NCI-H2107 (cell line): ENCODE results near the gene ZNF593OS.

ENCODE experiments used
- DNase-seq: peaks from one replicate; lab custom pipeline; 2025; lab: John Stamatoyannopoulos, UW

The ZNF593OS gene

DNA sequence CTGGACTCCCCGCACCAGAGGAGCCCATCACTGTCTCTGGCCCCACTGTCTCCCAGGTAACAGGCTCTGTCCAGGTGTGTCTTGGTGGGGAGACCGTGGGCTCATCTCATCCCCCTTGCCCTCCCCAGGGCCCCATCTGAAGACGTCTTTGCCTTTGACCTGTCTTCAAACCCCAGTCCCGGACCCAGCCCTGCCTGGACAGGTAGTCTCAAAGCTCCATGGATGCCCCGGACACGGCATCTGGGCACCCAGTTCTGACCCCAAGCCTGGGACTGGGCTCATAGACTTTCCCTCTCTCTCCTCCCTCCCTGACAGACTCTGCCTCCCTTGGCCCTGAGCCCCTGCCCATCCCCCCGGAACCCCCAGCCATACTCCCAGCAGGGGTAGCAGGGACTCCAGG, 12.5 kb upstream of the ZNF593OS start:
- no peak for DNase-seq

- no peak for DNase-seq
These were observed 10.7 kb upstream of the ZNF593OS start for GRCh38 chr1:26182383-26182696.

- DNase-seq: no peak
These were observed 10.2 kb upstream of the ZNF593OS start for GRCh38 chr1:26181586-26182382.

DNA sequence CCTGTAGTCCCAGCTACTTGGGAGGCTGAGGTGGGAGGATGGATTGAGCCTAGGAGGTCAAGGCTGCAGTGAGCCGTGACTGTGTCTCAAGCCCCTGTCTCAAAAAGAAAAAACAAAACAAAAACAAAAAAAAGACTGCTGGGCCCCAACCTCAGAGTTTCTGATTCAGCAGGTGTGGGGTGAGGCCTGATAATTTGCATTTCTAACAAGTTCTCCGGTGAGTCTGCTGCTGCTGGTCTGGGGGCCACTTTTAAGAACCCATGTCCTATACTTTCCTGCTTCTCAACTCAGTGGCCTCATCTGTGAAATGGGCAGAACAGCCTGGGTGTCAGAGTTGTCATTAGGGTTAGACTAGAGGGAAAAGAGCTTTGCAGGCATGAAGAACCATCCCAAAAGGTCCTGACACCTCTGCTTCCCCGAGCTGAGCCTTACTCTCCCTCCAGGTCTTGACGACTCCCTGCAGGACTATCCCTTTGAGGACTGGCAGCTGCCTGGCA, 8.4 kb upstream of the ZNF593OS start:
- DNase-seq: no peak

GRCh38 chr1:26177182-26177684, 5.6 kb upstream of the ZNF593OS start, which contains the start of gene CNKSR1:
Gene CNKSR1 (plus strand): TSS chr1:26177491. CDS start chr1:26177548, 57 bp downstream.
- DNase-seq: peak; percentile 44

- DNase-seq: no peak
These were observed 3.7 kb upstream of the ZNF593OS start for GRCh38 chr1:26175346-26175745.

DNA sequence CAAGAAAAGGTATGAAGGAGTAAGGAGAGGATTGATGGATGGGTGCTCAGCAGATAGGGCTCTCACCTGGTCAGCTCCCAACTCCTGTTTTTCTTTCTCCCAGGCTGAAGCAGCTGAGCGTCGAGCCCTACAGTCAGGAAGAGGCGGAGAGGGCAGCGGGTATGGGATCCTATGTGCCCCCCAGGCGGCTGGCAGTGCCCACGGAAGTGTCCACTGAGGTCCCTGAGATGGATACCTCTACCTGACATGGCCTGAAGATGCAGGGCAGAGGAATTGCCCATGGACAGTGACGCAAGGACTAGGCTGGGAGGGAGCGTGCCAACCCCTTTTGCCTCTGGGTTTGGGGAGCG, 1.2 kb downstream of the ZNF593OS start:
- DNase-seq: no peak

GRCh38 chr1:26169669-26170471, 1.8 kb downstream of the ZNF593OS start, which contains the start of gene ZNF593:
Gene ZNF593 (plus strand): TSS chr1:26169908. CDS start chr1:26169984, 76 bp downstream.
- peak; percentile 63 for DNase-seq

DNA sequence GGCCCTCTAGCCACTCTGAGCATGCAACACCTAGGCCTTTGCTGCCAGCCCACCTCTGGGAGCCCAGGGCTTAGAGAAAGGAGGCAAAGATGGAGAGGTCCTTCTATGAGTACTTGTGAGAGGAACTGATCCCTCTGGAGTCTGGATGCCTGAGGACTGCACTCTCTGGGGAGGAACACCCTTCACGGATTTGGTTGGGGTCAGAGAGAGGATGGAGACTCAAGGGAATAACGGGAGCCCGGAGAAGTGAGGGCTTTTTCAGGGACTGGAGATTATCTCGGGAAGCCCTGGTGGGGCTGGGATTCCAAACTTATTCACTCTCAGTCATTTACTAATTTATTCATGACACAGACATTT, 2.5 kb downstream of the ZNF593OS start:
- no peak for DNase-seq

DNA sequence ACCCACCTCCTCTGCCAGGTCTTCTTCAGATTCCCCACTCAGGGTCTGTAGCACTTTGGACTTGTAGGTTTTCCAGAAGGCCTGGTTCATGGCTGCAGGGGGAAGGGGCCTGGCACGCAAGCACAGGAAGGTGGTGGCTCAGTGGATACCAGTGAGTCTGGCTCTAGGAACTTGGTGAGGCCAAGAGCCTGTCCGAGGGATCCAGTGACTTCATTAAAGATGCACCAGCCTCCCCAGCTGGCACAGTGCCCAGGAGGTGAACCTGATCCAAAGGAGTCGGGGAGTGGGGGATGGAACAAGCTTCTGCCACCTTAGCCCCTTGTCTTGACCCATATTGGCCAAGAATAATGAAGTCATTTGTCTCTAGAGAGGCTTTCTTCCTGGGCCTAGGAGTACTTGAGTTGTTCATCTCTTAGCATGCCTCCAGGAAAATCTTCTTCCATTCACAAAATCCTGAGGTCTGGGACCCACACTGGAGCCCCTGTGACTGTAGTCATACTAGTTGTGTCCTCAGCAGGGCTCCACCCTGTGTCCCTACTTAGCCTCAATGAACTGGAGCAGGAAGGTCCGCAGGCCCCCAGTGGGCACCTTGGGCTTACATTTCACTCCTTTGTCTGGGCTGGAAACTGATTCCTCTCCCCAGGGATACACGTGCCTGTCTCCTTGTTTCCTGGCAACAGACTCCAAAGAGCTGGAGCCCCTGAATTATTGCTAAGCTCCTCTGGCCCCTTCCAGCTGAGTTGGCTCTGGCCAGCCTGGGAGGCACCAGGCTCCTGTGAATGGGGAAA, 3.0 kb downstream of the ZNF593OS start, which contains the start of gene C1orf232:
TSS of gene C1orf232 (minus strand) at position 554 of the 788 bp plus-strand sequence. CDS start at position 90, 464 bp downstream.
- peak; percentile 74 for DNase-seq

GRCh38 chr1:26166719-26167281, 4.8 kb downstream of the ZNF593OS start:
- DNase-seq: no peak

DNA sequence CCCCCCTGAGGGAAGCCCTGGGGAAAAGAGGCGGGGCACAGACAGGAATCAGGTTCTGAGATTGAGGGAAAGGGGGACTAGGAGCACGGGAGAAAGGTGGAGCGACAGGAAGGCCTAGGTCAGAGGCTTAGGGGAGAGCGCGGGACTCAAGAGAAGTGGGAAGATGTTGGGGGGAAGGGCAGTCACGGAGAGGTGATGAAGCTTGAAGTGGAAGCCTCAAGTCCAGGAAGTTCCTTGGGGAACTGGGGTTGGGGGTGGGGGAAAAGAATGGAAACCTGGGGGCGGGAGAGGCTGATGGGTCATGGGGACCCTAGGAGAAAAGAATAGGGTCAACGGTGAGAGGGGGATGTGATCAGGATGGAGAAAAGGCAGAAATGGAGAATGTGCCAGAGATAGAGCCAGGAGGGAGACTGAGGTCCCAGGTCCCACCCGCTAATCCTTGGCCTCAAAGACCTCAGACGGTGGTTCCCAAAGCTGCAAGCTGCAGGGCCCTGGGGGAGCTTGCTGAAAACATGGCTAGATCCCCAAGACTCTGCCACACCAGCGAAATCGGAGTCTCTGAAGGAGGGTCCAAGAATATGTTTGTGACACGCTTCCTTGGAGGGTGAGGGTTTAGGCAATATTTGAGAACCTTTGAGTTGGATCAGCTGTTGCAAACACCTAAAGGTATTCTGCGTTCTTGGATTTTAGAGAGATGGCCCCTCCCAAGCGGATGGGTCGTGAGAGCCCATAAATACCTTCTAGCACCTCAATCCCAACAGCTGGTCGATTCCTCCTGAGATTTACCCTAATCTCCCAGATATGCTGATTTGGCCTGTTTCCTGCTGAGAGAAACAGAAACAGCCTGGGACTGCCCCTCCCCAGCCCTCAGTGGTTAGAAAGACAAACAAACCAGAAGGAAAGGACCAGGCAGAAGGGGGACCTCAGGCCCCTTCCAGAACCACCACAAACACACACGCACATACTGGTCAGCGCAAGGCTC, 6.5 kb downstream of the ZNF593OS start:
- DNase-seq: no peak

- DNase-seq: no peak
These were observed 7.4 kb downstream of the ZNF593OS start for GRCh38 chr1:26164036-26164860.

GRCh38 chr1:26163684-26164035, 8.0 kb downstream of the ZNF593OS start:
- no peak for DNase-seq

DNA sequence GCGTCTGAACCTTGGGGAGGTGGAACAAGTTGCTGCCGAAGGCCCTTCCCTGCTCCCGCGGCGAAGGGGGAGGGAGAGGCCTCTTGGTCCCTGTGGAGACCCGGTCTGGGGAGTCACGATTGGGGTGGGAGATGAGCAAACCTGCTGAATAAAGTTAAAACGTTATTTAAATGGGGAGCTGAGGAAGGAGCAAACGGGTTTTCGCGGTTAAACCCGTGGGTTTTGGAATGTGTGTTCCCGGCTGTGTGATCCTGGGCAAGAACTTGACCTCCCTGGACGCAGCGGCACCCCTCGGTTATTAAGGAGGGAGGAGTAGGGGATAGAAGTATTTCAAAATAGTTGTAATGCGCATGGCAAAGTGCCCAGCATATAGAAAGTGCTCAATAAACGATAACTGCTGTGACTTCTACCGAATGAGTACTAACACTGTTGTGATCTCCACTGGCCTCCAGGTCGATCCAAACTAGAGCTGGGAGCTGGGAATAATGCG, 9.4 kb downstream of the ZNF593OS start:
- no peak for DNase-seq

- DNase-seq: no peak
These were observed 10.0 kb downstream of the ZNF593OS start for GRCh38 chr1:26161415-26162219.

- DNase-seq: no peak
These were observed 10.9 kb downstream of the ZNF593OS start for GRCh38 chr1:26160527-26161414.

- DNase-seq: no peak
These were observed 11.9 kb downstream of the ZNF593OS start for GRCh38 chr1:26159743-26160039.
